Memory B cell (primary cell): ENCODE data around the gene PVR.
A peak's percentile ranks its signal among the peaks of the same experiment; 100 is the strongest.
"Not testable (repeated sequence)": the region's sequence is repeated elsewhere in the genome, so short reads cannot be mapped to it uniquely, and the experiment has no call there.

Source experiments
- ATAC-seq: fragments of 150-1000 bp; cut with Tn5 transposase; 2 replicates; pipeline ENCODE4 v1.10.0; 2021; ENCODE audit warnings: low read depth, mild to moderate bottlenecking, moderate library complexity
- DNase-seq, 2 donors: peaks; one replicate each; pipeline ENCODE4 v3.0.0; 2022; ENCODE audit warnings: low spot score in 2 of 2
- H3K27ac Mint-ChIP-seq: one replicate; pipeline ENCODE4 v1.8.0; 2022; ENCODE audit warnings: mild to moderate bottlenecking, moderate library complexity, mixed read lengths
- H3K27me3 Mint-ChIP-seq: one replicate; pipeline ENCODE4 v1.8.0; 2022; ENCODE audit warnings: mixed read lengths
- H3K36me3 Mint-ChIP-seq: one replicate; pipeline ENCODE4 v1.8.0; 2022; ENCODE audit warnings: mild to moderate bottlenecking, mixed read lengths
- H3K4me1 Mint-ChIP-seq: one replicate; pipeline ENCODE4 v1.8.0; 2022; ENCODE audit warnings: mixed read lengths
- H3K4me3 Mint-ChIP-seq: one replicate; pipeline ENCODE4 v1.8.0; 2022; ENCODE audit warnings: mild to moderate bottlenecking, moderate library complexity, mixed read lengths
- H3K9me3 Mint-ChIP-seq: one replicate; pipeline ENCODE4 v1.8.0; 2022; ENCODE audit warnings: mixed read lengths

The PVR gene

GRCh38 chr19:44683434-44684210 is 39.9 kb downstream of the PVR start:
- ATAC-seq (no peak), DNase-seq (no peak)
- H3K9me3 Mint-ChIP-seq = no peaks in the 10 kb centered on the region
- H3K27me3 Mint-ChIP-seq = peaks cover 20% of the 10 kb centered on the region
- H3K36me3 Mint-ChIP-seq = no peaks in the 10 kb centered on the region
- peaks cover 7% of the 10 kb centered on the region for H3K4me1 Mint-ChIP-seq
- H3K27ac Mint-ChIP-seq = no peak overlapping the region
- H3K4me3 Mint-ChIP-seq = no peak overlapping the region

DNA sequence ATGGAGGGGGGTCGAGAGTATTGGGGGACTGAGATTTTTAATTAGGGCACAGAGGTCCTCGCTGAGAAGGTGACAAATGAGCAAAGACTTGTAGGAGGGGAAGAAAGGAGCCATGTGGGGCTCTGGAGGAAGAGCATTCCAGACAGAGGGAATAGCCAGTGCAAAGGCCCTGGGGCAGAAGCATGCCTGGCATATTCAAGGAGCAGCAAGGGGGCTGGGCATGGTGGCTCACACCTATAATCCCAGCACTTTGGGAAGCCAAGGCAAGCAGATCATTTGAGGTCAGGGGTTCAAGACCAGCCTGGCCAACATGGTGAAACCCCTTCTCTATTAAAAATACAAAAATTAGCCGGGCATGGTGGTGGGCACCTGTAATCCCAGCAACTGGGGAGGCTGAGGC is 40.7 kb downstream of the PVR start:
- H3K36me3 Mint-ChIP-seq, H3K9me3 Mint-ChIP-seq, H3K4me3 Mint-ChIP-seq, DNase-seq, ATAC-seq, H3K27ac Mint-ChIP-seq: not testable (repeated sequence)
- Mint-ChIP-seq H3K4me1 (peaks cover 12% of the 10 kb centered on the region), H3K27me3 (peaks cover 21% of the 10 kb centered on the region)

DNA sequence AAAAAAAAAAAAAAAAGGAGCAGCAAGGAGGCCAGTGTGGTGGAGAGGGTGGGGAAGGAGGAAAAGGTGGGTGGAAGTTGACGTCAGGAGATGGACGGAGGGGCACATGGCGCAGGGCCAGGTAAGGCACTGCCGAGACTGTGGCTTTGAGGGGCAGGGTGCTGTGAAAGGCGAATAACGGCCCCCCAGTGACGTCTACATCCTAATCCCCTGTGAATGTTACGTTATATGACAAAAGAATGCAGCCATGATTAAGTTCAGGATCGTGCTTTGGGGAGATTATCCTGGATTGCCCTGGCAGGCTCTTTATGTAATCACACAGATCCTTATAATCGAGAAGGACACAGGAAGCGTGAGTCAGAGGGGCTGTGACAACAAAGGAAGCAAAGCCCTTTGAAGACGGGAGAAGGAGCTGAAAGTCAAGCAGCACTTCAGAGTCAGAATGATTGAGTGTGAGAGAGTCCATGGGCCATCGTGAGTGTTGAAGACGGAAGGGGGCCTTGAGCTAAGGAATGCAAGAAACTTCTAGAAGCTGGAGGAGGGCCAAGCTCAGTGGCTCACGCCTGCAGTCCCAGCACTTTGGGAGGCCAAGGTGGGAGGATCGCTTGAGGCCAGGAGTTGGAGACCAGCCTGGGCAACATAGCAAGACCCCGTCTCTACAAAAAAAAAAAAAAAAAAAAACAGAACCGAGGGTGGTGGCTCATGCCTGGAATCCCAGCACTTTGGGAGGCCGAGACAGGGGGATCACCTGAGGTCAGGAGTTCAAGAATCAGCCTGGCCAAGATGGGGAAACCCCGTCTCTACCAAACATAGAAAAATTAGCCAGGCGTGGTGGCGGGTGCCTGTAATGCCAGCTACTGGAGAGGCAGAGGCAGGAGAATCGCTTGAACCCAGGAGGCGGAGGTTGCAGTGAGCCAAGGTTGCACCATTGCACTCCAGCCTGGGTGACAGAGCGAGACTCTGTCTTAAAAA is 41.5 kb downstream of the PVR start:
- Mint-ChIP-seq H3K9me3 (no peaks in the 10 kb centered on the region), H3K27me3 (peaks cover 20% of the 10 kb centered on the region), H3K27ac (no peak overlapping the region), H3K4me3 (peak overlapping the region; percentile 1), H3K36me3 (no peaks in the 10 kb centered on the region), H3K4me1 (peaks cover 18% of the 10 kb centered on the region)
- DNase-seq (no peak), ATAC-seq (peak; percentile 35)

DNA sequence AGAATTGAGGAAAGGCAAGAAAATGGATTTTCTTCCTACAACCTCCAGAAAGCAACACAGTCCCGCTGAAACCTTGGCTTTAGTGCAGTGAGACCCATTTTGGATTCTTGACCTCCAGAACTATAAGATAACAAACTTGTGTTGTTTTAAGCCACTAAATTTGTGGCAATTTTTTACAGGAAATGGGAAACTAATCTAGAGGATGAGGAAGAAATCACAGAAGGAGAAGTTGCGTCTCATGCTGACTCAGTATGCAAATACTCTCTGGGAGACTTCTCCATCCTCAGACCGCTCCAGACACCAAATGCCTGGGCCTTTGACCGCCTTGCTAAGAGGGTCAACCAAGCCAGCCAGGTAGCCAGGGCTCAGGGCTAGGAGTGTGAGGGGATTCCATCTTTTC is 42.2 kb downstream of the PVR start:
- H3K36me3 Mint-ChIP-seq = no peaks in the 10 kb centered on the region
- peaks cover 18% of the 10 kb centered on the region for H3K4me1 Mint-ChIP-seq
- ATAC-seq = peak; percentile 71
- no peak overlapping the region for H3K27ac Mint-ChIP-seq
- peaks cover 15% of the 10 kb centered on the region for H3K27me3 Mint-ChIP-seq
- H3K4me3 Mint-ChIP-seq = no peak overlapping the region
- H3K9me3 Mint-ChIP-seq = no peaks in the 10 kb centered on the region
- no peak for DNase-seq

GRCh38 chr19:44686896-44687295 is 43.2 kb downstream of the PVR start:
- ATAC-seq = no peak
- no peaks in the 10 kb centered on the region for H3K9me3 Mint-ChIP-seq
- no peaks in the 10 kb centered on the region for H3K36me3 Mint-ChIP-seq
- H3K4me3 Mint-ChIP-seq = no peak overlapping the region
- DNase-seq = no peak
- no peak overlapping the region for H3K27ac Mint-ChIP-seq
- H3K27me3 Mint-ChIP-seq = peaks cover 15% of the 10 kb centered on the region
- H3K4me1 Mint-ChIP-seq = peaks cover 19% of the 10 kb centered on the region

DNA sequence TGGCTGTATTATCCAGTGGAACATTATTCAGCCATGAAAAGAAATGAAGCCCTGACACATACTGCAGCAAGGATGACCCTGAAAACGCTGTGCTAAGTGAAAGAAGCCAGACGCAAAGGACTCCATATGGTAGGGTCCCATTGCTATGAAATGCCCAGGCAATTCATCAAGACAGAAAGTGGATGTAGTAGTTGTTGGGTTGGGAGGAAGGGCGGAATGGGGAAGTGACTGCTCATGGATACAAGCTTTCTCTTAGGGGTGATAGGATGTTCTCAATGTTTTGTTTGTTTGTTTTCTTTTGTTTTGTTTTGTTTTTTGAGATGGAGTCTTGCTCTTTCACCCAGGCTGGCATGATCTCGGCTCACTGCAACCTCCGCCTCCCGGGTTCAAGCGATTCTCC is 44.2 kb downstream of the PVR start:
- H3K4me3 Mint-ChIP-seq = no peak overlapping the region
- ATAC-seq (no peak), DNase-seq (no peak)
- H3K27me3 Mint-ChIP-seq = peaks cover 14% of the 10 kb centered on the region
- H3K27ac Mint-ChIP-seq = no peak overlapping the region
- peaks cover 25% of the 10 kb centered on the region for H3K4me1 Mint-ChIP-seq
- H3K36me3 Mint-ChIP-seq = no peaks in the 10 kb centered on the region
- no peaks in the 10 kb centered on the region for H3K9me3 Mint-ChIP-seq

DNA sequence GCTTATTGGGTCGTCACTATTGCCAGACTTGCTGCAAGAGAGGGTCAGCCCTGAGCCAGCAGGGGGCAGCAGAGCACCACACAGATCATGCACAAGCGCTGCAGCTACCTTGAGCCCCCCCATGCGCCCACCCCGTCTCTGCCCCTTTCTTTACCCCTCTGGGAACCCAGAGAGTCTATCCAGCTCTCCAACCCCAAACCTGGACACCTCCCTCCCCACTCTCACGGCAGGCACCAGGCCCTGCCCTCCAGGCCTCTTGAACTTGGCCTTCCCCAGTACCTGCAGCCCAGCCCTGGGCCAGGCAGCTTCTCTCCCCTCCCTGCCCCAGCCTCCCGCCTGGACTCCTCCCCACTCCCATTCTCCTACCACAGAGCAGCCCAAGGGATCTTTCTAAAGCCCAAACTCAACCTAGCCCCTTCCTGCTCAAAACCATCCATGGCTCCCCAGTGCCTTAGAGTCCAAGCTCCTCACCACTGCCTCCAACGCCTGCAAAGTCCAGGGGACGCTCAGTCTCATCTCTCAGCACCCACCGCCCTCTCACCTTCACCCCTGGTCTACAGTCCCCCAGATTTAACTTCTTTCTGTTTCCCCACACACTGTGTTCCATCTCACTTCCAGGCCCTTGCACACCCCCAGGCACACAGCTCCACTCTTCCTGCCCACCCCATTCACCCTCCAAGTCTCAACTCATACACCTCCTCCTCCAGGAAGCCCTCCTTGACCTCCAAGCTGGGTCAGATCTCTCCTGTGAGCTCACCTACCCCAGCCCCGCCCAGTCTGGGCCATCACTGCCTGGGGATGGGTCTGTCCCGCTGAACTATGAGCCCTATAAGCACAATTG is 45.8 kb downstream of the PVR start:
- Mint-ChIP-seq H3K4me1 (peaks cover 23% of the 10 kb centered on the region), H3K27ac (no peak overlapping the region), H3K36me3 (no peaks in the 10 kb centered on the region)

GRCh38 chr19:44690131-44690440 is 46.4 kb downstream of the PVR start:
- Mint-ChIP-seq H3K27me3 (peaks cover 9% of the 10 kb centered on the region), H3K4me1 (peaks cover 20% of the 10 kb centered on the region), H3K9me3 (no peaks in the 10 kb centered on the region)

More for the DNA sequence above, 45.8 kb downstream of the PVR start:
- peaks cover 9% of the 10 kb centered on the region for H3K27me3 Mint-ChIP-seq
- H3K4me3 Mint-ChIP-seq = no peak overlapping the region
- H3K9me3 Mint-ChIP-seq = no peaks in the 10 kb centered on the region
- peak; percentile 65 to 79 for DNase-seq
- peak; percentile 54 for ATAC-seq

GRCh38 chr19:44692379-44692721 is 48.6 kb downstream of the PVR start:
- Mint-ChIP-seq H3K9me3 (no peaks in the 10 kb centered on the region), H3K4me3 (peak overlapping the region; percentile 68), H3K4me1 (peaks cover 18% of the 10 kb centered on the region), H3K27me3 (peaks cover 9% of the 10 kb centered on the region), H3K36me3 (no peaks in the 10 kb centered on the region), H3K27ac (peak overlapping the region; percentile 59)
- peak; percentile 34 for ATAC-seq
- DNase-seq = no peak

More at GRCh38 chr19:44690131-44690440, 46.4 kb downstream of the PVR start:
- H3K36me3 Mint-ChIP-seq = no peaks in the 10 kb centered on the region
- H3K27ac Mint-ChIP-seq = no peak overlapping the region
- DNase-seq (no peak), ATAC-seq (no peak)
- H3K4me3 Mint-ChIP-seq = no peak overlapping the region

DNA sequence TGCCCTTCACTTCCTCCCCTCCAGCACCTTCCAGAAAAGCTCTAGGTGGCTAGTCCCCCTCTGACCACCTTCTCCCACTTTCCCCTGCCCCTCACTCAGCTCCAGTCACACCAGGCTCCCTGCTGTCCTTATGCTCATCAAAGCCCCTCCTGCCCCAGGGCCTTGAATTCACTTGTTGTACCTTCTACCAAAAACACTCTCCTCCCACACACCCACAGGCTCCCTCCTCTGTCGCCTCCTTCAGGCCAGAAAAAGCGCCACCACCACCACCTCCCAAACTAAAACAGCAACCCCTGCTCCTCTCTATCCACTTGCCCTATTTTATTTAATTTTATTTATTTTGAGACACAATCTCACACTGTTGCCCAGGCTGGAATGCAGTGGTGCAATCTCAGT is 50.5 kb downstream of the PVR start:
- no peak for ATAC-seq
- no peaks in the 10 kb centered on the region for H3K9me3 Mint-ChIP-seq
- H3K27ac Mint-ChIP-seq = no peak overlapping the region
- H3K36me3 Mint-ChIP-seq = no peaks in the 10 kb centered on the region
- peaks cover 15% of the 10 kb centered on the region for H3K4me1 Mint-ChIP-seq
- H3K4me3 Mint-ChIP-seq = no peak overlapping the region
- H3K27me3 Mint-ChIP-seq = peaks cover 12% of the 10 kb centered on the region
- no peak for DNase-seq

- H3K4me1 Mint-ChIP-seq = peaks cover 4% of the 10 kb centered on the region
- no peaks in the 10 kb centered on the region for H3K36me3 Mint-ChIP-seq
- DNase-seq (no peak), ATAC-seq (no peak)
- H3K9me3 Mint-ChIP-seq = no peaks in the 10 kb centered on the region
- no peak overlapping the region for H3K4me3 Mint-ChIP-seq
- H3K27me3 Mint-ChIP-seq = peaks cover 12% of the 10 kb centered on the region
- H3K27ac Mint-ChIP-seq = no peak overlapping the region
Observed at GRCh38 chr19:44696939-44697669, 53.4 kb downstream of the PVR start.

- no peak overlapping the region for H3K4me3 Mint-ChIP-seq
- H3K36me3 Mint-ChIP-seq = no peaks in the 10 kb centered on the region
- H3K4me1 Mint-ChIP-seq = peaks cover 2% of the 10 kb centered on the region
- H3K9me3 Mint-ChIP-seq = no peaks in the 10 kb centered on the region
- no peak for DNase-seq
- ATAC-seq = no peak
- H3K27me3 Mint-ChIP-seq = peaks cover 13% of the 10 kb centered on the region
- H3K27ac Mint-ChIP-seq = no peak overlapping the region
Observed at GRCh38 chr19:44697670-44698034, 53.9 kb downstream of the PVR start.

- H3K27ac Mint-ChIP-seq = no peak within 1 kb of the TSS
- no peaks in the 10 kb centered on the region for H3K4me1 Mint-ChIP-seq
- no peak for DNase-seq
- no peak within 1 kb of the TSS for H3K4me3 Mint-ChIP-seq
- no peak for ATAC-seq
- peaks cover 16% of the 10 kb centered on the region for H3K27me3 Mint-ChIP-seq
- no peaks in the 10 kb centered on the region for H3K36me3 Mint-ChIP-seq
- no peaks in the 10 kb centered on the region for H3K9me3 Mint-ChIP-seq
Observed at GRCh38 chr19:44698492-44699201, 54.9 kb downstream of the PVR start, which contains the start of gene CEACAM16. Gene CEACAM16 (plus strand): TSS chr19:44699151. CDS start chr19:44701457, 2,306 bp downstream.
